Neuronal stem cell (in vitro differentiated cells): ENCODE measurements around the gene CD44.

Experiments
- DNase-seq: peaks from one replicate; pipeline ENCODE4 v3.0.0-alpha.2; 2013; ENCODE audit warnings: low spot score
- H2AFZ ChIP-seq: one replicate; pipeline ENCODE4 v1.6.1; 2013; ENCODE audit warnings: mild to moderate bottlenecking, low read length, inconsistent platforms
- H2AK5ac ChIP-seq: 2 replicates; pipeline ENCODE4 v1.6.1; 2013; ENCODE audit warnings: low read depth, mild to moderate bottlenecking, inconsistent platforms, low read length, moderate library complexity, mixed read lengths
- H2BK120ac ChIP-seq: 2 replicates; pipeline ENCODE4 v1.6.1; 2013; ENCODE audit warnings: low read depth, mild to moderate bottlenecking, inconsistent platforms, low read length, moderate library complexity, mixed read lengths
- H2BK12ac ChIP-seq: one replicate; pipeline ENCODE4 v1.6.1; 2013; ENCODE audit warnings: low read length, inconsistent platforms
- H2BK15ac ChIP-seq: 2 replicates; pipeline ENCODE4 v1.6.1; 2013; ENCODE audit warnings: mild to moderate bottlenecking, low read length, inconsistent platforms, mixed read lengths
- H2BK5ac ChIP-seq: one replicate; pipeline ENCODE4 v1.6.1; 2013; ENCODE audit warnings: inconsistent platforms, mild to moderate bottlenecking, low read length, moderate library complexity
- H3K14ac ChIP-seq: one replicate; pipeline ENCODE4 v1.6.1; 2013; ENCODE audit warnings: low read length, inconsistent platforms
- H3K18ac ChIP-seq: 2 replicates; pipeline ENCODE4 v1.6.1; 2013; ENCODE audit warnings: low read length, inconsistent platforms
- H3K23ac ChIP-seq: 2 replicates; pipeline ENCODE4 v1.6.1; 2013; ENCODE audit warnings: low read depth, mild to moderate bottlenecking, mixed read lengths, low read length, inconsistent platforms; ENCODE audit not compliant: poor library complexity
- H3K27ac ChIP-seq: replicated peaks from 3 replicates; pipeline ENCODE4 v1.5.1; 2013; ENCODE audit warnings: low read length, inconsistent platforms
- H3K27me3 ChIP-seq, 3 experiments: 2 replicates each; pipeline ENCODE4 v1.6.1; 2013; ENCODE audit warnings: low read length in 3 of 3, mild to moderate bottlenecking in 2 of 3, inconsistent platforms in 1 of 3, low read depth in 1 of 3, mixed read lengths in 1 of 3, moderate library complexity in 1 of 3; ENCODE audit not compliant: control insufficient read depth in 3 of 3, insufficient read depth in 3 of 3
- H3K36me3 ChIP-seq, 2 donors: replicated peaks in 1 of 2; 2 replicates each; pipeline ENCODE4 v1.6.1; 2013; ENCODE audit warnings: low read length in 2 of 2; ENCODE audit not compliant: control insufficient read depth in 2 of 2, insufficient read depth in 2 of 2
- H3K4ac ChIP-seq: 2 replicates; pipeline ENCODE4 v1.6.1; 2013; ENCODE audit warnings: inconsistent platforms, mild to moderate bottlenecking, low read length, moderate library complexity
- H3K4me1 ChIP-seq, 2 donors: 1 replicate in 1 of 2; 2 replicates in 1 of 2; pipeline ENCODE4 v1.6.1; 2013; ENCODE audit warnings: low read length in 2 of 2, low read depth in 1 of 2; ENCODE audit not compliant: control insufficient read depth in 2 of 2, insufficient read depth in 1 of 2
- H3K4me2 ChIP-seq: one replicate; pipeline ENCODE4 v1.6.1; 2013; ENCODE audit warnings: mild to moderate bottlenecking, low read length, inconsistent platforms; ENCODE audit not compliant: insufficient read depth, poor library complexity, severe bottlenecking
- H3K4me3 ChIP-seq, 2 donors: 2 replicates each; pipeline ENCODE4 v1.5.1; 2013; ENCODE audit warnings: low read length in 2 of 2, mild to moderate bottlenecking in 2 of 2, inconsistent platforms in 1 of 2, moderate library complexity in 1 of 2
- H3K79me1 ChIP-seq: one replicate; pipeline ENCODE4 v1.6.1; 2013; ENCODE audit warnings: low read depth, mild to moderate bottlenecking, inconsistent platforms, low read length, moderate library complexity
- H3K9ac ChIP-seq: one replicate; pipeline ENCODE4 v1.6.1; 2013; ENCODE audit warnings: mild to moderate bottlenecking, low read depth, low read length, inconsistent platforms; ENCODE audit not compliant: poor library complexity
- H3K9me3 ChIP-seq, 2 donors: replicated peaks in 1 of 2; 2 replicates each; pipeline versions ENCODE3 to v1.6.1; 2013; ENCODE audit warnings: low read length in 2 of 2, mild to moderate bottlenecking in 2 of 2, inconsistent platforms in 1 of 2, low read depth in 1 of 2, mixed read lengths in 1 of 2, moderate library complexity in 1 of 2; ENCODE audit not compliant: control insufficient read depth in 2 of 2, insufficient read depth in 1 of 2
- H4K8ac ChIP-seq: one replicate; pipeline ENCODE4 v1.6.1; 2013; ENCODE audit warnings: low read depth, mild to moderate bottlenecking, inconsistent platforms, low read length, moderate library complexity
- H4K91ac ChIP-seq: one replicate; pipeline ENCODE4 v1.6.1; 2013; ENCODE audit warnings: low read length, low read depth, mild to moderate bottlenecking, inconsistent platforms; ENCODE audit not compliant: poor library complexity
- WGBS, 2 donors: extraction: QIAGEN DNeasy Blood & Tissue Kit; methylation state at CpG; one replicate each; pipeline ENCODE4 v1.1.7; 2013; ENCODE audit warnings: missing lambda C conversion rate in 2 of 2, mixed read lengths in 1 of 2; ENCODE audit not compliant: insufficient read length in 2 of 2, insufficient replicate concordance in 1 of 2; ENCODE audit errors: extremely low coverage in 2 of 2; 5-methylcytosine and 5-hydroxymethylcytosine counted together

Gene CD44

GRCh38 chr11:35131094-35131493 is 7.9 kb upstream of the CD44 start:
- WGBS, 2 donors, result no CpG with 5 or more reads among the region's 1 CpG
- H2BK5ac ChIP-seq, result no peak overlapping the region
- no peak overlapping the region for H2BK12ac ChIP-seq
- no peak for DNase-seq
- H2AK5ac ChIP-seq, result no peak overlapping the region
- no peak overlapping the region for H3K4me3 ChIP-seq
- H3K27me3 ChIP-seq, result peaks cover 0 to 2% (median 0%) of the 10 kb centered on the region in 3 experiments
- H4K91ac ChIP-seq, result no peak overlapping the region
- H3K9ac ChIP-seq, result no peak overlapping the region
- H2BK120ac ChIP-seq, result no peak overlapping the region
- no peak overlapping the region for H3K4me2 ChIP-seq
- no peak overlapping the region for H3K4ac ChIP-seq
- no peaks in the 10 kb centered on the region for H3K36me3 ChIP-seq
- H3K23ac ChIP-seq, result no peak overlapping the region
- H4K8ac ChIP-seq, result no peak overlapping the region
- no peak overlapping the region for H2AFZ ChIP-seq
- no peak overlapping the region for H3K14ac ChIP-seq
- H3K27ac ChIP-seq, result no peak overlapping the region
- no peaks in the 10 kb centered on the region for H3K79me1 ChIP-seq
- H3K4me1 ChIP-seq, result no peaks in the 10 kb centered on the region
- H2BK15ac ChIP-seq, result no peak overlapping the region
- no peaks in the 10 kb centered on the region for H3K9me3 ChIP-seq
- no peak overlapping the region for H3K18ac ChIP-seq

GRCh38 chr11:35131886-35132285 is 7.1 kb upstream of the CD44 start:
- Histone ChIP-seq H3K4me1 (no peaks in the 10 kb centered on the region), H4K91ac (no peak overlapping the region), H4K8ac (no peak overlapping the region), H3K4ac (no peak overlapping the region), H3K36me3 (no peaks in the 10 kb centered on the region), H3K4me2 (no peak overlapping the region), H3K9ac (no peak overlapping the region), H3K23ac (no peak overlapping the region), H3K4me3 (no peak overlapping the region), H2BK5ac (no peak overlapping the region), H3K14ac (no peak overlapping the region), H3K9me3 (no peaks in the 10 kb centered on the region), H2BK15ac (no peak overlapping the region), H3K27ac (no peak overlapping the region), H2BK12ac (no peak overlapping the region), H2BK120ac (no peak overlapping the region), H2AK5ac (no peak overlapping the region), H3K79me1 (no peaks in the 10 kb centered on the region), H2AFZ (no peak overlapping the region), H3K18ac (no peak overlapping the region), H3K27me3 (peaks cover 0 to 3% (median 3%) of the 10 kb centered on the region in 3 experiments)
- no peak for DNase-seq
- no CpG with 5 or more reads among the region's 4 CpGs for WGBS, 2 donors

GRCh38 chr11:35133656-35134055 is 5.3 kb upstream of the CD44 start:
- H2BK15ac ChIP-seq, result no peak overlapping the region
- H3K27me3 ChIP-seq, result peaks cover 2 to 21% (median 12%) of the 10 kb centered on the region in 3 experiments
- no peak overlapping the region for H3K27ac ChIP-seq
- no peak overlapping the region for H2AK5ac ChIP-seq
- no peak overlapping the region for H3K9ac ChIP-seq
- H3K14ac ChIP-seq, result no peak overlapping the region
- H3K23ac ChIP-seq, result no peak overlapping the region
- no peak overlapping the region for H4K91ac ChIP-seq
- H3K18ac ChIP-seq, result no peak overlapping the region
- H3K4me3 ChIP-seq, result no peak overlapping the region
- no peak overlapping the region for H3K4me2 ChIP-seq
- WGBS, 2 donors, result no CpG with 5 or more reads among the region's 1 CpG
- H3K36me3 ChIP-seq, result no peaks in the 10 kb centered on the region
- no peak overlapping the region for H3K4ac ChIP-seq
- no peaks in the 10 kb centered on the region for H3K9me3 ChIP-seq
- no peak overlapping the region for H4K8ac ChIP-seq
- DNase-seq, result no peak
- no peak overlapping the region for H2BK5ac ChIP-seq
- H2AFZ ChIP-seq, result no peak overlapping the region
- H2BK120ac ChIP-seq, result no peak overlapping the region
- H2BK12ac ChIP-seq, result no peak overlapping the region
- H3K4me1 ChIP-seq, result no peaks in the 10 kb centered on the region
- H3K79me1 ChIP-seq, result no peaks in the 10 kb centered on the region

DNA sequence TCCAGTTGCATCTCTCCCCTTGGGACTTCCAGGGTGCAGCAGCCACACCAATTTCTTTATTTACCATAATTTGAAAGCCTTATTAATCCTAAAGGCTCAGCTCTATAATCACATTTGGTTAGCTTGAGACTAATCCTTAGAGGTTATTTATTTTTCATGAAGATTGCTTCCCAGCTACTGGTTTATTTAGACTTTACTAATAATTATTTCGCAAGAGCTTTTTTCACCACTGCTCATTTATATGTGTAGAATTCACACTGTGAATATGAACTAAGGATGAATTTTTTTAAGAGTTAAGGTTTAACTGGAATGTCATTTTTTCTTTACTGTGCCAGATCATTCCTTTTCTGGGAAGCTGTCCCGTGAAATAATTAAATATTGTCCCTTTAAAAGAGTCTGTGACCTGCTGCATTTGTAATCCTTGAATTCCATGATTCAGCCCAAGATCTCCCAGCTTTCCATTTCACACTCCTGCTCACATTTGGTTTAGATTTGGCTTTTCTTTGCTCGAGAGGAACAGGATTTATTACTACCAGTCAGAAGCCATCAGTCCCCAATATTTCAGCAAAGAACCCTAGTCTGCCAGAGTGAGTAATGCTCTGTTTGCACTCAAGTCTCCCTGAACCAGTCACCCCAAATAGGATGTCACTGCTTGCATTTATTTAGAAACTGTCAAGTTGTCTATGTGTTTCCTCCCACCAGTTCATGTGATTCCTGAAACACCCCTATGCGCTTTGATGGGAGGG is 4.4 kb upstream of the CD44 start:
- H2AK5ac ChIP-seq, result no peak overlapping the region
- no peak overlapping the region for H2BK12ac ChIP-seq
- H3K18ac ChIP-seq, result no peak overlapping the region
- no peak for DNase-seq
- no peaks in the 10 kb centered on the region for H3K36me3 ChIP-seq
- H3K27me3 ChIP-seq, result peaks cover 7 to 30% (median 21%) of the 10 kb centered on the region in 3 experiments
- no peak overlapping the region for H3K4me3 ChIP-seq
- WGBS, 2 donors, result no CpG with 5 or more reads among the region's 4 CpGs
- H3K4me1 ChIP-seq, result no peaks in the 10 kb centered on the region
- H2BK15ac ChIP-seq, result no peak overlapping the region
- H2BK5ac ChIP-seq, result no peak overlapping the region
- H4K91ac ChIP-seq, result no peak overlapping the region
- H3K9ac ChIP-seq, result no peak overlapping the region
- H2BK120ac ChIP-seq, result no peak overlapping the region
- H3K23ac ChIP-seq, result no peak overlapping the region
- no peak overlapping the region for H3K4ac ChIP-seq
- no peak overlapping the region for H3K4me2 ChIP-seq
- H3K27ac ChIP-seq, result no peak overlapping the region
- no peak overlapping the region for H4K8ac ChIP-seq
- H3K9me3 ChIP-seq, result no peaks in the 10 kb centered on the region
- H2AFZ ChIP-seq, result no peak overlapping the region
- no peaks in the 10 kb centered on the region for H3K79me1 ChIP-seq
- no peak overlapping the region for H3K14ac ChIP-seq
